Trophoblast cell (in vitro differentiated cells and primary cell): ENCODE measurements around the gene GADD45G.

Source experiments
- DNase-seq, 2 donors: peaks; one replicate each; pipeline ENCODE4 v3.0.0-alpha.2; 2016
- H2AFZ ChIP-seq: 2 replicates; pipeline ENCODE4 v1.6.1; 2013; ENCODE audit warnings: low read length, moderate library complexity, mild to moderate bottlenecking; ENCODE audit not compliant: insufficient read depth, poor library complexity
- H2AK5ac ChIP-seq: 2 replicates; pipeline ENCODE4 v1.6.1; 2013; ENCODE audit warnings: mild to moderate bottlenecking, low read length
- H2BK120ac ChIP-seq: 2 replicates; pipeline ENCODE4 v1.6.1; 2013; ENCODE audit warnings: low read length, mild to moderate bottlenecking, moderate library complexity; ENCODE audit not compliant: insufficient read depth, poor library complexity
- H2BK12ac ChIP-seq: 2 replicates; pipeline ENCODE4 v1.6.1; 2013; ENCODE audit warnings: mild to moderate bottlenecking, low read length, moderate library complexity
- H2BK5ac ChIP-seq: 2 replicates; pipeline ENCODE4 v1.6.1; 2013; ENCODE audit warnings: low read length, low read depth, moderate library complexity, mild to moderate bottlenecking; ENCODE audit not compliant: poor library complexity
- H3K14ac ChIP-seq: 2 replicates; pipeline ENCODE4 v1.6.1; 2013; ENCODE audit warnings: mild to moderate bottlenecking, low read length
- H3K18ac ChIP-seq: 2 replicates; pipeline ENCODE4 v1.6.1; 2013; ENCODE audit warnings: mild to moderate bottlenecking, low read length
- H3K23ac ChIP-seq: 2 replicates; pipeline ENCODE4 v1.6.1; 2013; ENCODE audit warnings: low read length
- H3K27ac ChIP-seq: 2 replicates; pipeline ENCODE4 v1.5.1; 2013; ENCODE audit warnings: low read depth, mild to moderate bottlenecking, inconsistent platforms, low read length, moderate library complexity
- H3K27me3 ChIP-seq: 2 replicates; pipeline ENCODE4 v1.6.1; 2013; ENCODE audit warnings: inconsistent platforms, mild to moderate bottlenecking, low read length, moderate library complexity; ENCODE audit not compliant: insufficient read depth
- H3K36me3 ChIP-seq, 2 experiments: 1 replicate in 1 of 2; 2 replicates in 1 of 2; pipeline ENCODE4 v1.6.1; 2013; ENCODE audit warnings: low read length in 2 of 2, mild to moderate bottlenecking in 2 of 2, moderate library complexity in 1 of 2; ENCODE audit not compliant: insufficient read depth in 2 of 2, control insufficient read depth in 1 of 2
- H3K4ac ChIP-seq: 2 replicates; pipeline ENCODE4 v1.6.1; 2013; ENCODE audit warnings: low read depth, mild to moderate bottlenecking, low read length, moderate library complexity
- H3K4me1 ChIP-seq, 2 experiments: 1 replicate in 1 of 2; 2 replicates in 1 of 2; pipeline ENCODE4 v1.6.1; 2013; ENCODE audit warnings: low read length in 2 of 2, mild to moderate bottlenecking in 2 of 2, moderate library complexity in 1 of 2; ENCODE audit not compliant: insufficient read depth in 2 of 2, control insufficient read depth in 1 of 2
- H3K4me2 ChIP-seq: 2 replicates; pipeline ENCODE4 v1.6.1; 2013; ENCODE audit warnings: inconsistent platforms, mild to moderate bottlenecking, low read length, moderate library complexity
- H3K4me3 ChIP-seq: 2 replicates; pipeline ENCODE4 v1.5.1; 2013; ENCODE audit warnings: mild to moderate bottlenecking, low read depth, low read length, inconsistent platforms
- H3K79me1 ChIP-seq: one replicate; pipeline ENCODE4 v1.6.1; 2013; ENCODE audit warnings: low read length
- H3K79me2 ChIP-seq: 2 replicates; pipeline ENCODE4 v1.6.1; 2013; ENCODE audit warnings: low read length, mild to moderate bottlenecking; ENCODE audit not compliant: control insufficient read depth, insufficient read depth, poor library complexity
- H3K9ac ChIP-seq: 2 replicates; pipeline ENCODE4 v1.6.1; 2013; ENCODE audit warnings: mild to moderate bottlenecking, low read length
- H3K9me3 ChIP-seq: 2 replicates; pipeline ENCODE4 v1.6.1; 2013; ENCODE audit warnings: low read depth, mild to moderate bottlenecking, control low read depth, inconsistent platforms, low read length; ENCODE audit not compliant: insufficient read depth
- H4K12ac ChIP-seq: 2 replicates; pipeline ENCODE4 v1.6.1; 2013; ENCODE audit warnings: low read depth, mild to moderate bottlenecking, low read length, moderate library complexity
- H4K8ac ChIP-seq: 2 replicates; pipeline ENCODE4 v1.6.1; 2013; ENCODE audit warnings: low read depth, mild to moderate bottlenecking, low read length, moderate library complexity
- H4K91ac ChIP-seq: one replicate; pipeline ENCODE4 v1.6.1; 2013; ENCODE audit warnings: low read depth, mild to moderate bottlenecking, low read length, moderate library complexity
- WGBS: extraction: QIAGEN DNeasy Blood & Tissue Kit; methylation state at CpG from one replicate; pipeline ENCODE4 v1.1.7; 2013; ENCODE audit warnings: missing lambda C conversion rate; ENCODE audit not compliant: insufficient read length, insufficient coverage; ENCODE audit errors: extremely low coverage; 5-methylcytosine and 5-hydroxymethylcytosine counted together

The GADD45G gene

DNA sequence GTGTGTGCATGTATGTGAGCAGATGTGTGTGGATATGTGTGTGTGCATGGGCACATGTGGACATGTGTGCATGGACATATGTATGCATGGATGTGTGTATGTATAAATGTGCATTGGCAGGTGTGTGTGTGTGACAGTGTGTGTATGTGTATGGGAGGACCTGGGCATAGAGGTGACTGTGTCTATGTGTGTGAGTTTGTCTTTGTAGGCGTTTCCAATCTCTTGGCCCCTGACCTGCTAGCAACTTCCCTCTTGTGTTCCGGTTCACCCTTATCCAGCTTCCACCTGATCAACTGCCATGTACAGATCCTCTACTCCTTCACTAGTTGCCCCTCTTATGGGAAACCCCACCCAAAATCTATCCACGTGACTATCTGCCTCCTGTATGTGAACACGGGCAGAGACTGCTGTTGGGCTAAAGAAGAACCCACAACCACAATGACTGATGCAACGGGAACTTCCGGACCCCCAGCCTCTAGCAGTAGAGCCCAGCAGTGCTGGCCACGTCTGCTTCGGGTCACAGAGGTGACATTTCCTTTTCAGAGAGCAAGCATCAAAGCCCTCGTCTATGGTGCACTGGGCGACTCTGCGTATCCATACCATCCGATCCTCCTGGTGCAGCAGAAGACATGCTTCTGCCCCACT lies 24.9 kb upstream of the GADD45G start:
- no peak overlapping the region for H3K18ac ChIP-seq
- H3K4me1 ChIP-seq: no peaks in the 10 kb centered on the region
- no peaks in the 10 kb centered on the region for H3K79me1 ChIP-seq
- H4K8ac ChIP-seq: no peak overlapping the region
- no peaks in the 10 kb centered on the region for H3K79me2 ChIP-seq
- H3K4ac ChIP-seq: no peak overlapping the region
- H3K14ac ChIP-seq: no peak overlapping the region
- H3K4me3 ChIP-seq: no peak overlapping the region
- no peaks in the 10 kb centered on the region for H3K9me3 ChIP-seq
- no peak for DNase-seq
- no peak overlapping the region for H2BK120ac ChIP-seq
- H2BK5ac ChIP-seq: no peak overlapping the region
- no peaks in the 10 kb centered on the region for H3K36me3 ChIP-seq
- no peak overlapping the region for H2AK5ac ChIP-seq
- H3K27ac ChIP-seq: no peak overlapping the region
- no peak overlapping the region for H4K12ac ChIP-seq
- H2BK12ac ChIP-seq: no peak overlapping the region
- H3K9ac ChIP-seq: no peak overlapping the region
- H4K91ac ChIP-seq: no peak overlapping the region
- no peak overlapping the region for H2AFZ ChIP-seq
- no peaks in the 10 kb centered on the region for H3K27me3 ChIP-seq
- no CpG with 5 or more reads among the region's 12 CpGs for WGBS
- H3K4me2 ChIP-seq: no peak overlapping the region
- H3K23ac ChIP-seq: peak overlapping the region; percentile 53

DNA sequence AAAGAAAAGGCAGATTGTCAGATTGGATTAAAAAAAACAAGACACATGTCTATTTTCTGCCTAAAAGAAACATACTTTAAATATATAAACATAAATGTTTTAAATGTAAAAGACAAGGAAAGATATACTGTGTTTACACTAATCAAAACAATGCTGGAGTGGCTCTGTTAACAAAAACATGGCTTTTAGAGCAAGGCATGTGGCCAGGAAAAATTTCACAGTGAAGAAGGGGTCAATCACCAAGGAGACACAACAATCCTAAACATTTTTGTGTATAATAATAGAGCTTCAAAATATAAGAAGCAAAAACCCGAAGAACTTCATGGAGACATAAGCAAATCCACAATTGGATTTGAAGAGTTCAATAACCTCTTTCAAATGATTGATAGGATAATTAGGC lies 18.5 kb upstream of the GADD45G start:
- H3K27me3 ChIP-seq: no peaks in the 10 kb centered on the region
- no peaks in the 10 kb centered on the region for H3K9me3 ChIP-seq
- H2AK5ac ChIP-seq: no peak overlapping the region
- H3K14ac ChIP-seq: no peak overlapping the region
- H3K36me3 ChIP-seq: no peaks in the 10 kb centered on the region
- H2AFZ ChIP-seq: no peak overlapping the region
- H3K23ac ChIP-seq: no peak overlapping the region
- no CpG with 5 or more reads among the region's 1 CpG for WGBS
- H3K18ac ChIP-seq: no peak overlapping the region
- H3K4me1 ChIP-seq: no peaks in the 10 kb centered on the region
- no peak overlapping the region for H2BK120ac ChIP-seq
- H3K4me3 ChIP-seq: no peak overlapping the region
- DNase-seq: no peak
- H3K79me2 ChIP-seq: no peaks in the 10 kb centered on the region
- no peak overlapping the region for H3K4ac ChIP-seq
- H3K4me2 ChIP-seq: no peak overlapping the region
- no peak overlapping the region for H4K12ac ChIP-seq
- no peak overlapping the region for H2BK12ac ChIP-seq
- H2BK5ac ChIP-seq: no peak overlapping the region
- H3K27ac ChIP-seq: no peak overlapping the region
- H4K91ac ChIP-seq: no peak overlapping the region
- no peaks in the 10 kb centered on the region for H3K79me1 ChIP-seq
- H4K8ac ChIP-seq: no peak overlapping the region
- no peak overlapping the region for H3K9ac ChIP-seq

DNA sequence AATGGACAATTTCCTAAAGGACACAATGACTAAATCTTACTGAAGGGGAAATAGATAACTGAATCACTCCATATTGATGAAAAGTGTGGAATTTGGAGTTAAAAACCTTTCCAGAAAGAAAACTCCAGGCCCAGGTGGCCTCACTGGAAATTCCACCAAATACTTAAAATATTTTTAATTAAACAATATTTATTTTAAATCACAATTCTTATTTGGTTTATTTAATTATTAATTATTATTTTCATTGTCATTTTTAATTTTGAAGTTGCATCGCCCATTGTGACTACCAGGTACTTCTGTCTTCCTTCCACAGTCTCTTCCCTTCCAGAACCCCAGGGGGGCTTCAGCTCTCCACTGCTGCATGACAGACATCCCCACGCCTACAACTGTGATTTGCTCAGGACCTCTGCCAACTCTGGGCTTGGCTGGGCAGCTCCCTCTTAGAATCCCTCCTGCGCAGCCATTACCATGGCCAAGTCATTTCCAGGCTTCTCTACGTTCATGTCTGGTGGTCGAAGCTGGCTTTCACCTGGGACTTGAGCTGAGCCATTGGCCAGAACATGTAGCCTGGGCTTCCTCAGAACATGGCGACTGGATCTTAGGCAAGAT lies 16.4 kb upstream of the GADD45G start:
- Histone ChIP-seq H2BK5ac (no peak overlapping the region), H3K27ac (no peak overlapping the region), H3K14ac (no peak overlapping the region), H4K8ac (no peak overlapping the region), H3K27me3 (no peaks in the 10 kb centered on the region), H3K36me3 (no peaks in the 10 kb centered on the region), H3K79me2 (peaks cover 2% of the 10 kb centered on the region), H3K4me2 (no peak overlapping the region), H4K12ac (no peak overlapping the region), H3K9ac (no peak overlapping the region), H3K9me3 (no peaks in the 10 kb centered on the region), H2BK120ac (no peak overlapping the region), H2AK5ac (no peak overlapping the region), H3K4me3 (no peak overlapping the region), H3K23ac (no peak overlapping the region), H3K4me1 (peaks cover 3 to 6% of the 10 kb centered on the region in 2 experiments), H3K18ac (no peak overlapping the region), H3K79me1 (peaks cover 2% of the 10 kb centered on the region), H4K91ac (no peak overlapping the region), H2AFZ (no peak overlapping the region), H2BK12ac (no peak overlapping the region), H3K4ac (no peak overlapping the region)
- WGBS: no CpG with 5 or more reads among the region's 6 CpGs
- no peak for DNase-seq

- no peak overlapping the region for H2BK120ac ChIP-seq
- no peak overlapping the region for H4K8ac ChIP-seq
- no peak overlapping the region for H3K4me3 ChIP-seq
- H2AK5ac ChIP-seq: no peak overlapping the region
- peaks cover 2% of the 10 kb centered on the region for H3K79me2 ChIP-seq
- no peak overlapping the region for H2AFZ ChIP-seq
- no peak overlapping the region for H3K27ac ChIP-seq
- no peak overlapping the region for H2BK5ac ChIP-seq
- H3K18ac ChIP-seq: no peak overlapping the region
- H3K27me3 ChIP-seq: no peaks in the 10 kb centered on the region
- no peak overlapping the region for H3K4ac ChIP-seq
- H3K23ac ChIP-seq: no peak overlapping the region
- no CpG with 5 or more reads among the region's 2 CpGs for WGBS
- no peak overlapping the region for H3K9ac ChIP-seq
- H3K4me2 ChIP-seq: no peak overlapping the region
- no peaks in the 10 kb centered on the region for H3K9me3 ChIP-seq
- peaks cover 6 to 12% of the 10 kb centered on the region in 2 experiments for H3K4me1 ChIP-seq
- peaks cover 6% of the 10 kb centered on the region for H3K79me1 ChIP-seq
- H2BK12ac ChIP-seq: no peak overlapping the region
- no peak for DNase-seq
- H3K36me3 ChIP-seq: no peaks in the 10 kb centered on the region
- H4K91ac ChIP-seq: no peak overlapping the region
- no peak overlapping the region for H4K12ac ChIP-seq
- no peak overlapping the region for H3K14ac ChIP-seq
Observed at GRCh38 chr9:89590415-89590814, 14.4 kb upstream of the GADD45G start.
